ENCODE measurements around the gene PPP4R3A. TPM values are rescaled to one million over a fixed set of nuclear protein-coding genes. Genes with fewer than 3 reads are reported as not detected.

Gene PPP4R3A
- total RNA-seq (ENCODE audit: low replicate concordance): 81.5 and 98.9 TPM in 2 replicates

GRCh38 chr14:91510171-91511042, at the start of gene PPP4R3A:
PPP4R3A (minus strand) TSS chr14:91510310; CDS start chr14:91509647, 663 bp downstream.
- Histone ChIP-seq H3K4me3 (peak within 1 kb of the TSS; percentile 86), H3K4me2 (peak within 1 kb of the TSS; percentile 90), H3K4me1 (peaks cover 17% of the 10 kb centered on the region), H4K20me1 (ENCODE audit: low read depth) (peaks cover 38% of the 10 kb centered on the region), H3K9me3 (ENCODE audit: low read depth) (no peaks in the 10 kb centered on the region), H3K27ac (peak within 1 kb of the TSS; percentile 98), H2AFZ (replicated peaks) (peak within 1 kb of the TSS; percentile 86), H3K9ac (peak within 1 kb of the TSS; percentile 96), H3K36me3 (peaks cover 7% of the 10 kb centered on the region), H3K79me2 (ENCODE audit: low read depth) (peaks cover 56% of the 10 kb centered on the region), H3F3A (ENCODE audit: low read depth) (peaks cover 18% of the 10 kb centered on the region), H3K27me3 (no peaks in the 10 kb centered on the region)
- H3K27me3 Mint-ChIP-seq (ENCODE audit: insufficient read depth, low read depth): peaks cover 7% of the 10 kb centered on the region
- H3K9me3 Mint-ChIP-seq: no peaks in the 10 kb centered on the region
- H3K27ac Mint-ChIP-seq: peak within 1 kb of the TSS; percentile 100
- H3K4me3 Mint-ChIP-seq: peak within 1 kb of the TSS; percentile 100
- TF ChIP-seq CTCF (IDR thresholded peaks at IDR 0.05) (no peak), EZH2phosphoT487 (IDR thresholded peaks at IDR 0.05) (no peak), EZH2 (IDR thresholded peaks at IDR 0.05) (peak; percentile 40)
- peaks cover 11% of the 10 kb centered on the region for H3K36me3 Mint-ChIP-seq
- H3K4me1 Mint-ChIP-seq: peaks cover 19% of the 10 kb centered on the region
- DNase-seq (ENCODE audit: low spot score): peak; percentile 96

GRCh38 chr14:91555531-91555930, 45.4 kb upstream of the PPP4R3A start:
- H3K4me1 Mint-ChIP-seq: no peaks in the 10 kb centered on the region
- H3K36me3 ChIP-seq: no peaks in the 10 kb centered on the region
- no peak overlapping the region for H3K27ac ChIP-seq
- H3F3A ChIP-seq (ENCODE audit: low read depth): no peaks in the 10 kb centered on the region
- no peaks in the 10 kb centered on the region for H3K79me2 ChIP-seq (ENCODE audit: low read depth)
- no peak overlapping the region for H3K27ac Mint-ChIP-seq
- no peaks in the 10 kb centered on the region for H3K4me1 ChIP-seq
- H2AFZ ChIP-seq (replicated peaks): no peak overlapping the region
- no peak overlapping the region for H3K4me3 Mint-ChIP-seq
- peaks cover 34% of the 10 kb centered on the region for H3K9me3 Mint-ChIP-seq
- H3K4me2 ChIP-seq: no peak overlapping the region
- H3K4me3 ChIP-seq: no peak overlapping the region
- TF ChIP-seq CTCF (IDR thresholded peaks at IDR 0.05) (no peak), EZH2 (IDR thresholded peaks at IDR 0.05) (no peak), EZH2phosphoT487 (IDR thresholded peaks at IDR 0.05) (no peak)
- H3K36me3 Mint-ChIP-seq: no peaks in the 10 kb centered on the region
- H3K27me3 ChIP-seq: peaks cover 20% of the 10 kb centered on the region
- H3K27me3 Mint-ChIP-seq (ENCODE audit: insufficient read depth, low read depth): peaks cover 28% of the 10 kb centered on the region
- no peaks in the 10 kb centered on the region for H3K9me3 ChIP-seq (ENCODE audit: low read depth)
- DNase-seq (ENCODE audit: low spot score): no peak
- no peaks in the 10 kb centered on the region for H4K20me1 ChIP-seq (ENCODE audit: low read depth)
- H3K9ac ChIP-seq: no peak overlapping the region

- no peak overlapping the region for H3K27ac Mint-ChIP-seq
- no peak for DNase-seq (ENCODE audit: low spot score)
These were observed 44.6 kb upstream of the PPP4R3A start for GRCh38 chr14:91554535-91555332.

More at GRCh38 chr14:91554535-91555332, 44.6 kb upstream of the PPP4R3A start:
- Mint-ChIP-seq H3K27me3 (ENCODE audit: insufficient read depth, low read depth) (peaks cover 23% of the 10 kb centered on the region), H3K4me3 (no peak overlapping the region), H3K4me1 (no peaks in the 10 kb centered on the region), H3K9me3 (peaks cover 32% of the 10 kb centered on the region), H3K36me3 (no peaks in the 10 kb centered on the region)
- H3K9ac ChIP-seq: no peak overlapping the region
- no peak overlapping the region for H3K4me3 ChIP-seq
- no peaks in the 10 kb centered on the region for H3K79me2 ChIP-seq (ENCODE audit: low read depth)
- H3K9me3 ChIP-seq (ENCODE audit: low read depth): no peaks in the 10 kb centered on the region
- H3F3A ChIP-seq (ENCODE audit: low read depth): no peaks in the 10 kb centered on the region
- no peaks in the 10 kb centered on the region for H4K20me1 ChIP-seq (ENCODE audit: low read depth)
- H3K36me3 ChIP-seq: no peaks in the 10 kb centered on the region
- peaks cover 16% of the 10 kb centered on the region for H3K27me3 ChIP-seq
- no peaks in the 10 kb centered on the region for H3K4me1 ChIP-seq
- TF ChIP-seq EZH2 (IDR thresholded peaks at IDR 0.05) (no peak), EZH2phosphoT487 (IDR thresholded peaks at IDR 0.05) (no peak), CTCF (IDR thresholded peaks at IDR 0.05) (no peak)
- H3K4me2 ChIP-seq: no peak overlapping the region
- H2AFZ ChIP-seq (replicated peaks): no peak overlapping the region
- H3K27ac ChIP-seq: no peak overlapping the region

Measured in neural progenitor cell (in vitro differentiated cells).